Thyroid gland (tissue), 4 donors: ENCODE results near the gene TSPAN4. TPM values are rescaled to one million over a fixed set of nuclear protein-coding genes. Genes with fewer than 3 reads are reported as not detected.

ENCODE experiments used
- DNase-seq, 2 donors: peaks; one replicate each; pipeline ENCODE4 v3.0.0-alpha.2; 2019
- H3K27ac ChIP-seq, 3 donors: fragments of 200-600 bp; sonication (generic); 1 replicate in 2 of 3; 2 replicates in 1 of 3; pipeline ENCODE4 v1.5.1; 2016 to 2019; ENCODE audit warnings: mild to moderate bottlenecking in 1 of 3, moderate library complexity in 1 of 3
- H3K27me3 ChIP-seq: fragments of 200-600 bp; sonication (generic); one replicate; pipeline ENCODE4 v1.5.1; 2019
- H3K36me3 ChIP-seq, 2 donors: fragments of 200-600 bp; sonication (generic); one replicate each; pipeline ENCODE4 v1.5.1; 2016 to 2019
- H3K4me1 ChIP-seq, 2 donors: fragments of 200-600 bp; sonication (generic); one replicate each; pipeline ENCODE4 v1.5.1; 2017 to 2019
- H3K4me3 ChIP-seq, 3 donors: fragments of 200-600 bp; sonication (generic); replicated peaks in 1 of 3; 1 replicate in 2 of 3; 2 replicates in 1 of 3; pipeline ENCODE4 v1.5.1; 2016; ENCODE audit warnings: mild to moderate bottlenecking in 1 of 3
- H3K9me3 ChIP-seq: fragments of 200-600 bp; sonication (generic); one replicate; pipeline ENCODE4 v1.5.1; 2017
- CTCF ChIP-seq, 6 experiments: fragments of 200-600 bp in 3 of 6; fragments of 450-650 bp in 3 of 6; sonication (generic) in 3 of 6; IDR thresholded peaks; one replicate each; pipeline ENCODE4 v1.5.1; 2016 to 2019; ENCODE audit warnings: antibody characterized with exemption in 6 of 6, mild to moderate bottlenecking in 2 of 6, inconsistent platforms in 1 of 6, moderate library complexity in 1 of 6
- POLR2A ChIP-seq, 2 donors: fragments of 450-650 bp; IDR thresholded peaks; one replicate each; pipeline ENCODE4 v1.6.1; 2017; ENCODE audit warnings: antibody characterized with exemption in 2 of 2, mild to moderate bottlenecking in 2 of 2, moderate library complexity in 1 of 2
- WGBS, 2 donors: methylation state at CpG; one replicate each; pipeline ENCODE4 v1.1.5; 2017; 5-methylcytosine and 5-hydroxymethylcytosine counted together
- intact Hi-C: fragments of 100-400 bp; cut with DNase I; formaldehyde crosslinking; loops from one replicate; pipeline ENCODE4 v1.15.1; 2023
- total RNA-seq, 4 donors: library from RNA; depleted of rRNA; stranded (reverse); fragments of >200 nt; gene quantifications; one replicate each; pipeline ENCODE4 v1.2.3, GENCODE V29; 2016

Gene TSPAN4
- total RNA-seq, 4 donors from 2014 or later = 86.1 to 127 (median 107) TPM

- Histone ChIP-seq H3K27ac (peak overlapping the region in 1 of 3 donors; percentile 24), H3K4me1 (peaks cover 17 to 22% of the 10 kb centered on the region in 2 donors), H3K36me3 (peaks cover 22 to 24% of the 10 kb centered on the region in 2 donors), H3K4me3 (no peak overlapping the region), H3K27me3 (no peaks in the 10 kb centered on the region), H3K9me3 (no peaks in the 10 kb centered on the region)
- intact Hi-C loops = no loop called here
- no peak for TF ChIP-seq CTCF (IDR thresholded peaks at IDR 0.05)
- TF ChIP-seq POLR2A (IDR thresholded peaks at IDR 0.05) = no peak
- no peak for DNase-seq
- WGBS, 2 donors = 84 to 96% methylated on average over 7 to 9 of the region's 11 CpGs
These were observed 26.8 kb upstream of the TSPAN4 start for GRCh38 chr11:815675-816432.

- Histone ChIP-seq H3K36me3 (peaks cover 22 to 24% of the 10 kb centered on the region in 2 donors), H3K9me3 (no peaks in the 10 kb centered on the region), H3K27me3 (no peaks in the 10 kb centered on the region), H3K4me1 (peaks cover 17 to 22% of the 10 kb centered on the region in 2 donors), H3K27ac (no peak overlapping the region), H3K4me3 (no peak overlapping the region)
- TF ChIP-seq CTCF (IDR thresholded peaks at IDR 0.05) (no peak), POLR2A (IDR thresholded peaks at IDR 0.05) (no peak)
- DNase-seq = no peak
- intact Hi-C loops = no loop called here
- 82 to 85% methylated on average over 11 of the region's 11 CpGs for WGBS, 2 donors
These were observed 26.2 kb upstream of the TSPAN4 start for GRCh38 chr11:816433-816779.

GRCh38 chr11:818396-819128 lies 24.1 kb upstream of the TSPAN4 start, which contains the start of gene PNPLA2:
PNPLA2 (plus strand) TSS chr11:818914; CDS start chr11:819719, 805 bp downstream.
- Histone ChIP-seq H3K27me3 (no peaks in the 10 kb centered on the region), H3K4me3 (peak within 1 kb of the TSS; percentile 21 to 100 (median 89)), H3K27ac (peak within 1 kb of the TSS; percentile 79 to 99 (median 98)), H3K4me1 (peaks cover 21 to 24% of the 10 kb centered on the region in 2 donors), H3K9me3 (no peaks in the 10 kb centered on the region), H3K36me3 (peaks cover 11 to 19% of the 10 kb centered on the region in 2 donors)
- 11 to 28% methylated on average over 7 to 16 of the region's 20 CpGs for WGBS, 2 donors
- DNase-seq = peak; percentile 76 to 79
- no peak for TF ChIP-seq CTCF (IDR thresholded peaks at IDR 0.05)
- peak; percentile 35 to 56 for TF ChIP-seq POLR2A (IDR thresholded peaks at IDR 0.05)
- intact Hi-C loops = no loop called here

- H3K4me1 ChIP-seq = peaks cover 21 to 24% of the 10 kb centered on the region in 2 donors
- WGBS, 2 donors = no CpG with 5 or more reads among the region's 96 CpGs
- peaks cover 17 to 22% of the 10 kb centered on the region in 2 donors for H3K36me3 ChIP-seq
- peak overlapping the region; percentile 21 to 100 (median 89) for H3K4me3 ChIP-seq
- peak overlapping the region; percentile 79 to 99 (median 98) for H3K27ac ChIP-seq
- no peaks in the 10 kb centered on the region for H3K9me3 ChIP-seq
- intact Hi-C loops = no loop called here
- peak; percentile 91 to 96 for DNase-seq
- no peaks in the 10 kb centered on the region for H3K27me3 ChIP-seq
- TF ChIP-seq CTCF (IDR thresholded peaks at IDR 0.05) (peak in 4 of 6 experiments; percentile 16 to 38 (median 23)), POLR2A (IDR thresholded peaks at IDR 0.05) (peak; percentile 67 to 88)
These were observed 23.3 kb upstream of the TSPAN4 start for GRCh38 chr11:819129-819931.
